Ectodermal cell (in vitro differentiated cells): Measurements from ENCODE around the gene VPS16.
"Not testable (repeated sequence)": the region's sequence is repeated elsewhere in the genome, so short reads cannot be mapped to it uniquely, and the experiment has no call there.

Experiments
- H3K27ac ChIP-seq: 2 replicates; pipeline ENCODE4 v1.7.0; 2013; ENCODE audit warnings: mild to moderate bottlenecking, low read depth, low read length; ENCODE audit not compliant: insufficient read depth, poor library complexity, severe bottlenecking
- H3K27me3 ChIP-seq: 2 replicates; pipeline ENCODE4 v1.7.0; 2013; ENCODE audit warnings: mild to moderate bottlenecking, low read length; ENCODE audit not compliant: insufficient read depth, control insufficient read depth, poor library complexity, severe bottlenecking
- H3K36me3 ChIP-seq: one replicate; pipeline ENCODE4 v1.7.0; 2013; ENCODE audit warnings: low read length; ENCODE audit not compliant: control insufficient read depth, insufficient read depth
- H3K4me1 ChIP-seq: one replicate; pipeline ENCODE4 v1.7.0; 2013; ENCODE audit warnings: low read length; ENCODE audit not compliant: control insufficient read depth, insufficient read depth
- H3K4me3 ChIP-seq: 2 replicates; pipeline ENCODE4 v1.7.0; 2013; ENCODE audit warnings: low read depth, low read length, control low read depth; ENCODE audit not compliant: insufficient read depth
- H3K9me3 ChIP-seq: 2 replicates; pipeline ENCODE4 v1.7.0; 2013; ENCODE audit warnings: mild to moderate bottlenecking, low read length, moderate library complexity; ENCODE audit not compliant: control insufficient read depth
- WGBS, 2 experiments: methylation state at CpG; one replicate each; pipeline ENCODE4 v1.1.7; 2013; ENCODE audit warnings: missing lambda C conversion rate in 2 of 2; 5-methylcytosine and 5-hydroxymethylcytosine counted together

Gene VPS16

DNA sequence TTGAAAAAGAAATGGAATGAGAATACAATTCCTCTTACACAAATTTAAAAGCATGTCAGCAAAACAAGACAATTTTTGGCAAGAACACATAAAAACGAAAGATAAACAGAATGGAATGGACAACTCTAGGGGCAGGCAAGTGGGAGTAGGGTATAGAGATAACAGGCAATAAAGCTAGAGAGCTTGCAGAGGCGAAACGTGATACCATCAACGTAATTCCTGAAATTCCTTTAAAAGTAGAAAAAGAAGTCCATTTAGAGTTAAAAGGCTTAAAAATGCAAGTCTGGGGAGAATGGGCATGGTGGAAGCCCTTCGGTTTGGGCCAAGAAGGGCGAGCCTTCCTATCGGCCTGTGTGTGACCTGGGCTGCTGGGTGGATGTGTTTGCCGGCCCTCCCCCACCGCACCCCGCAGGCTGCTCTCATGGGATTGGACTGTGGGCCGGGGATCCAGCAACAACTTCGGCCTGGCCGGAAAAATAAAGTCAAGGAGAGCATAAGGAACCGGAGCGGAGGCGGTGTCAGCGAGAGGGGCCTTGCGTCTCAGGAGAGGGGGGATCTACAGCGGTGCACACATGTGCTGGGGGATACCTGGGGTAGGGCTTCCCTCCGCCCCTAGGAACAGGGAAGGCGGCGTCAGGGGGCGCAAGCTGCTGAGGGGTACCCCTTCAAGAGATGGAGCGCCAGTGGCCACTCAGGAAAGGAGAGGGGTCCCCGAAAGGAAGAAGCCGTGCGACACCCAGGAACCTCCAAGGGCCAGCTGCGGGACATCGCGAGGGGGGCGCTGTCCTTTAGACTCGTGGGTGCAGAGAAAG, 20.3 kb upstream of the VPS16 start:
- no peak overlapping the region for H3K27ac ChIP-seq
- H3K4me3 ChIP-seq: peak overlapping the region; percentile 1
- 37 to 40% methylated on average over 32 of the region's 32 CpGs for WGBS, 2 experiments

GRCh38 chr20:2820896-2821869, 19.4 kb upstream of the VPS16 start:
- Histone ChIP-seq H3K36me3 (no peaks in the 10 kb centered on the region), H3K27ac (no peak overlapping the region), H3K27me3 (peaks cover 35% of the 10 kb centered on the region), H3K4me1 (no peaks in the 10 kb centered on the region), H3K9me3 (no peaks in the 10 kb centered on the region), H3K4me3 (no peak overlapping the region)
- 36 to 37% methylated on average over 68 of the region's 68 CpGs for WGBS, 2 experiments

More for the DNA sequence above, 20.3 kb upstream of the VPS16 start:
- no peaks in the 10 kb centered on the region for H3K36me3 ChIP-seq
- H3K4me1 ChIP-seq: no peaks in the 10 kb centered on the region
- H3K9me3 ChIP-seq: no peaks in the 10 kb centered on the region
- H3K27me3 ChIP-seq: peaks cover 28% of the 10 kb centered on the region

DNA sequence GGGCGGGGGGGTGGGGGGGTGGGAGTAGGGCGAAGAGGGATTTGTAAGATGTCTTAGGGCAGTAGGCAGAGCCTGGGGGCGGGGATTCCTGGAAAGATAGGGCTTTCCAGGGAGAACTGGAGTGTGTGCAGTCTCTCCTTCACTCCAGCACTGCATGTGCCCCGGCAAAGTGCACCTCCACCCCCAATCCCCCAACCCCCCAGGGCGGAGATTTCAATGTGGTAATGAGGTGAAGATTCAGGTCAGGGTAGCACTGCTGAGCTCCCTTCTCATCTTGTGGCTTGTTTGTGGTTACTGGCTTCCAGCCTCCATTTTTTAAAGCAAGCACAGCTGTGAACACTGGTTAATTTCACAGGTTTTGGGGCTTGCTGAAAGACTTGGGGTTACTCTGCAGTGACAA, 18.5 kb upstream of the VPS16 start:
- Histone ChIP-seq H3K27me3 (peaks cover 44% of the 10 kb centered on the region), H3K4me1 (no peaks in the 10 kb centered on the region), H3K4me3 (no peak overlapping the region), H3K9me3 (no peaks in the 10 kb centered on the region), H3K36me3 (no peaks in the 10 kb centered on the region), H3K27ac (no peak overlapping the region)
- WGBS, 2 experiments: 45 to 47% methylated on average over 4 to 5 of the region's 5 CpGs

- H3K27me3 ChIP-seq: peaks cover 38% of the 10 kb centered on the region
- WGBS, 2 experiments: 100% methylated on average over 1 of the region's 2 CpGs
- no peak overlapping the region for H3K4me3 ChIP-seq
- no peak overlapping the region for H3K27ac ChIP-seq
- H3K36me3 ChIP-seq: no peaks in the 10 kb centered on the region
- H3K4me1 ChIP-seq: no peaks in the 10 kb centered on the region
- H3K9me3 ChIP-seq: no peaks in the 10 kb centered on the region
Measured at GRCh38 chr20:2825761-2826160, 14.8 kb upstream of the VPS16 start.

DNA sequence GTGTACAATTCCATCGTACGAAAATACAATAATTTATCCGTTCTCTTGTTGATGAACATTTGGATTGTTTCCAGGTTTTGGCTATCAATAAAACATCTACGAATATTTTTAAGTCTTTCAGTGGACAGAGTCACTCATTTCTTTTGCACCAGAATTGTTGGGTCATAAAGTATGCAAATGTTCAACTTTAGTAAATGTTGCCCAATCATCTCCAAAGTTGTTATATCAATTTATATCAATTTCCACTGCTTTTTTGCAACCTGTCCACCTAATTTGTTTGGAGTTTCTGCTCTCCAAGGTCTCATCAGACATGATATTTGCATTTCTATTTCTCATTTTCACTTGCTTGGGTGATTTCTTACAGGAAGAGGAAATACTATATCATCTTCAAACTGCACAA, 13.9 kb upstream of the VPS16 start:
- Histone ChIP-seq H3K4me1 (no peaks in the 10 kb centered on the region), H3K36me3 (no peaks in the 10 kb centered on the region), H3K27me3 (peaks cover 29% of the 10 kb centered on the region), H3K4me3 (no peak overlapping the region), H3K9me3 (no peaks in the 10 kb centered on the region), H3K27ac (no peak overlapping the region)
- 92 to 97% methylated on average over 4 of the region's 4 CpGs for WGBS, 2 experiments

GRCh38 chr20:2829376-2829775, 11.2 kb upstream of the VPS16 start:
- H3K27me3 ChIP-seq: peaks cover 21% of the 10 kb centered on the region
- H3K4me1 ChIP-seq: no peaks in the 10 kb centered on the region
- H3K27ac ChIP-seq: no peak overlapping the region
- no peak overlapping the region for H3K4me3 ChIP-seq
- WGBS, 2 experiments: 83 to 89% methylated on average over 6 of the region's 6 CpGs
- H3K9me3 ChIP-seq: no peaks in the 10 kb centered on the region
- H3K36me3 ChIP-seq: no peaks in the 10 kb centered on the region

- not testable (repeated sequence) for H3K4me1 ChIP-seq, H3K27ac ChIP-seq, H3K36me3 ChIP-seq, H3K4me3 ChIP-seq, H3K9me3 ChIP-seq
- WGBS, 2 experiments: 91 to 93% methylated on average over 7 of the region's 7 CpGs
- H3K27me3 ChIP-seq: peaks cover 14% of the 10 kb centered on the region
Measured at GRCh38 chr20:2831206-2831605, 9.3 kb upstream of the VPS16 start.

DNA sequence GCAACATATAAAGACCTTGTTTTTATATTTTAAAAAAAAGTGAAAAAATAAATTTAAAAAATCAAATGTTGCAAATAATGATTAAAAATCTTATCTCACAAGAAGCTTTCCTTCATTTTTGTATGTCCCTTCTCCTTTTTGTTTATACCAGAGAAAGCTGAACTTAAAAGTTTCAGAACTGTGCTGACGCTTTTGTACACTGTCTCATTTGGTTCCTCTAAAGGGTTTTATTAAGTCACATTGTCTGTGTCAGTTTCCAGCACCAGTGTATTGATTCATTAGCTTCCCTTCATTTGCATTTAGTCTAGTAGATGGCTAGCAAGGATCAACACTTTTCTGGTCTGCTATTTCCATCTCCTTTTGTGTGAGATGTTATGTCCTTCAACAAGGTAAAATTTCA, 6.8 kb upstream of the VPS16 start:
- Histone ChIP-seq H3K27me3 (no peaks in the 10 kb centered on the region), H3K4me3 (no peak overlapping the region), H3K9me3 (no peaks in the 10 kb centered on the region), H3K36me3 (no peaks in the 10 kb centered on the region), H3K27ac (no peak overlapping the region), H3K4me1 (no peaks in the 10 kb centered on the region)
- 91 to 100% methylated on average over 1 of the region's 1 CpG for WGBS, 2 experiments

DNA sequence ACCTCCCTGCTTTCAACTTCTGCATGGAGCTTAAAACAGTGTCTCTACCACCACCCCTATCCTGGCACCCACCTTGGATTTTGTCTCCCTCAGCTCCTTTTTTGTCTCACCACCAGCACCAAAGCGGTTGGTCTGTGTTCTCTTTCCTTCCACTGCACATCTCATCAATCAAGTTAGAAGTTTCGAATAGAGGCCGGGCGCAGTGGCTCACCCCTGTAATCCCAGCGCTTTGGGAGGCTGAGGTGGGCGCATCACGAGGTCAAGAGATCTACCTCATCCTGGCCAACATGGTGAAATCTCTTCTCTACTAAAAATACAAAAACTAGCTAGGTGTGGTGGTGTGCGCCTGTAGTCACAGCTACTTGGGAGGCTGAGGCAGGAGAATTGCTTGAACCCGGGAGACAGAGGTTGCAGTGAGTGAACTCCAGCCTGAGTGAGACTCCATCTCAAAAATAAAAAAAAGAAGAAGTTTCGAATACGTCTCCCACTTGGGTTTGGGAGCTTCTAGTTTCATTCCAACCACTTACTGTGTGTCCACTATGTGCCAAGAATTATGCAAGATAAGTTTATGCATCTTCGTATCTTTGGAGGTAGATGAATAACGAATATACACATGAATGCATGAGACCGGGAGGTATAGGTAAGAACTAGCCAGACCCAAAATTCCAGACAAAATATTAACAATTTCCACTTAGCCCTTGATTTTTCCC, 6.0 kb upstream of the VPS16 start:
- Histone ChIP-seq H3K4me1 (no peaks in the 10 kb centered on the region), H3K27ac (no peak overlapping the region), H3K27me3 (no peaks in the 10 kb centered on the region), H3K9me3 (no peaks in the 10 kb centered on the region), H3K4me3 (no peak overlapping the region), H3K36me3 (no peaks in the 10 kb centered on the region)
- WGBS, 2 experiments: 85 to 91% methylated on average over 14 of the region's 14 CpGs
